Neural progenitor cell (in vitro differentiated cells): Measurements from ENCODE around the gene MITF. TPM values are rescaled to one million over a fixed set of nuclear protein-coding genes. Genes with fewer than 3 reads are reported as not detected.

Source experiments
- DNase-seq: peaks from one replicate; pipeline ENCODE4 v3.0.0-alpha.2; 2016; ENCODE audit warnings: low spot score
- H2AFZ ChIP-seq: fragments of 200-600 bp; sonication (generic); replicated peaks from 2 replicates; pipeline ENCODE4 v1.6.1; 2016; ENCODE audit warnings: antibody characterized with exemption
- H3F3A ChIP-seq: fragments of 200-600 bp; sonication (generic); 2 replicates; pipeline ENCODE4 v1.6.1; 2016; ENCODE audit warnings: antibody characterized with exemption, low read depth
- H3K27ac ChIP-seq: fragments of 200-600 bp; sonication (generic); 2 replicates; pipeline ENCODE4 v1.5.1; 2016; ENCODE audit warnings: mild to moderate bottlenecking
- H3K27me3 ChIP-seq: fragments of 200-600 bp; sonication (generic); 2 replicates; pipeline ENCODE4 v1.6.1; 2016; ENCODE audit warnings: mild to moderate bottlenecking, moderate library complexity
- H3K36me3 ChIP-seq: fragments of 200-600 bp; sonication (generic); 2 replicates; pipeline ENCODE4 v1.5.1; 2016
- H3K4me1 ChIP-seq: fragments of 200-600 bp; sonication (generic); 2 replicates; pipeline ENCODE4 v1.6.1; 2016; ENCODE audit warnings: mixed run types
- H3K4me2 ChIP-seq: fragments of 200-600 bp; sonication (generic); 2 replicates; pipeline ENCODE4 v1.6.1; 2016
- H3K4me3 ChIP-seq: fragments of 200-600 bp; sonication (generic); 2 replicates; pipeline ENCODE4 v1.5.1; 2016
- H3K79me2 ChIP-seq: fragments of 200-600 bp; sonication (generic); 2 replicates; pipeline ENCODE4 v1.6.1; 2016; ENCODE audit warnings: low read depth
- H3K9ac ChIP-seq: fragments of 200-600 bp; sonication (generic); 2 replicates; pipeline ENCODE4 v1.6.1; 2016
- H3K9me3 ChIP-seq: fragments of 200-600 bp; sonication (generic); 2 replicates; pipeline ENCODE4 v1.5.1; 2016; ENCODE audit warnings: low read depth
- H4K20me1 ChIP-seq: fragments of 200-600 bp; sonication (generic); 2 replicates; pipeline ENCODE4 v1.6.1; 2016; ENCODE audit warnings: low read depth
- H3K27ac Mint-ChIP-seq: 3 replicates; pipeline ENCODE4 v1.8.0; 2021; ENCODE audit warnings: mixed read lengths
- H3K27me3 Mint-ChIP-seq: 2 replicates; pipeline ENCODE4 v1.8.0; 2022; ENCODE audit warnings: low read depth, mild to moderate bottlenecking, inconsistent platforms, moderate library complexity, mixed read lengths; ENCODE audit not compliant: insufficient read depth
- H3K36me3 Mint-ChIP-seq: 3 replicates; pipeline ENCODE4 v1.8.0; 2021; ENCODE audit warnings: mixed read lengths
- H3K4me1 Mint-ChIP-seq: 3 replicates; pipeline ENCODE4 v1.8.0; 2021; ENCODE audit warnings: mixed read lengths
- H3K4me3 Mint-ChIP-seq: 3 replicates; pipeline ENCODE4 v1.8.0; 2021; ENCODE audit warnings: mild to moderate bottlenecking, moderate library complexity, mixed read lengths
- H3K9me3 Mint-ChIP-seq: 3 replicates; pipeline ENCODE4 v1.8.0; 2020; ENCODE audit warnings: mixed read lengths
- CTCF ChIP-seq: fragments of 200-600 bp; sonication (generic); IDR thresholded peaks from 2 replicates; pipeline ENCODE4 v1.5.1; 2017; ENCODE audit warnings: antibody characterized with exemption, mild to moderate bottlenecking
- EZH2 ChIP-seq: fragments of 200-600 bp; sonication (generic); IDR thresholded peaks from 2 replicates; pipeline ENCODE4 v1.6.1; 2017; ENCODE audit warnings: antibody characterized with exemption, mild to moderate bottlenecking, moderate library complexity
- EZH2phosphoT487 ChIP-seq: fragments of 200-600 bp; sonication (generic); IDR thresholded peaks from 2 replicates; pipeline ENCODE4 v1.6.1; 2017; ENCODE audit warnings: antibody characterized with exemption
- total RNA-seq: library from RNA; depleted of rRNA; stranded (reverse); fragments of >200 nt; gene quantifications from 2 replicates; pipeline ENCODE4 v1.2.3, GENCODE V29; 2015; ENCODE audit warnings: low replicate concordance

Gene MITF
- total RNA-seq, 1 donor from 2014 or later: not detected

GRCh38 chr3:69838696-69839515 lies 99.6 kb downstream of the MITF start:
- no peaks in the 10 kb centered on the region for H3F3A ChIP-seq
- H4K20me1 ChIP-seq: no peaks in the 10 kb centered on the region
- no peak for TF ChIP-seq EZH2
- no peak for TF ChIP-seq CTCF
- no peak for TF ChIP-seq EZH2phosphoT487
- no peaks in the 10 kb centered on the region for H3K27me3 ChIP-seq
- no peaks in the 10 kb centered on the region for H3K79me2 ChIP-seq
- no peaks in the 10 kb centered on the region for H3K36me3 ChIP-seq
- H2AFZ ChIP-seq: no peak overlapping the region
- DNase-seq: no peak
- H3K27ac Mint-ChIP-seq: no peak overlapping the region
- H3K4me1 Mint-ChIP-seq: peaks cover 3% of the 10 kb centered on the region
- no peak overlapping the region for H3K27ac ChIP-seq
- no peak overlapping the region for H3K4me3 ChIP-seq
- no peaks in the 10 kb centered on the region for H3K4me1 ChIP-seq
- no peaks in the 10 kb centered on the region for H3K9me3 ChIP-seq
- H3K36me3 Mint-ChIP-seq: no peaks in the 10 kb centered on the region
- no peak overlapping the region for H3K4me2 ChIP-seq
- H3K9me3 Mint-ChIP-seq: peaks cover 6% of the 10 kb centered on the region
- H3K9ac ChIP-seq: no peak overlapping the region
- H3K27me3 Mint-ChIP-seq: no peaks in the 10 kb centered on the region
- no peak overlapping the region for H3K4me3 Mint-ChIP-seq

GRCh38 chr3:69842351-69842750 lies 103.1 kb downstream of the MITF start:
- Mint-ChIP-seq H3K27me3 (no peaks in the 10 kb centered on the region), H3K27ac (no peak overlapping the region), H3K4me1 (peaks cover 3% of the 10 kb centered on the region), H3K4me3 (no peak overlapping the region), H3K36me3 (no peaks in the 10 kb centered on the region), H3K9me3 (no peaks in the 10 kb centered on the region)
- Histone ChIP-seq H3K4me3 (no peak overlapping the region), H3F3A (no peaks in the 10 kb centered on the region), H4K20me1 (no peaks in the 10 kb centered on the region), H3K27ac (no peak overlapping the region), H3K79me2 (no peaks in the 10 kb centered on the region), H2AFZ (no peak overlapping the region), H3K9ac (no peak overlapping the region), H3K4me2 (no peak overlapping the region), H3K4me1 (no peaks in the 10 kb centered on the region), H3K27me3 (no peaks in the 10 kb centered on the region), H3K9me3 (no peaks in the 10 kb centered on the region), H3K36me3 (no peaks in the 10 kb centered on the region)
- TF ChIP-seq EZH2phosphoT487: no peak
- TF ChIP-seq CTCF: no peak
- TF ChIP-seq EZH2: no peak
- DNase-seq: no peak

- Histone ChIP-seq H3K79me2 (no peaks in the 10 kb centered on the region), H2AFZ (no peak overlapping the region), H3K27me3 (no peaks in the 10 kb centered on the region), H3F3A (no peaks in the 10 kb centered on the region), H3K4me3 (no peak overlapping the region), H3K36me3 (no peaks in the 10 kb centered on the region), H3K4me2 (no peak overlapping the region), H3K27ac (no peak overlapping the region), H3K4me1 (no peaks in the 10 kb centered on the region), H3K9me3 (no peaks in the 10 kb centered on the region), H4K20me1 (no peaks in the 10 kb centered on the region), H3K9ac (no peak overlapping the region)
- H3K4me3 Mint-ChIP-seq: no peak overlapping the region
- no peaks in the 10 kb centered on the region for H3K9me3 Mint-ChIP-seq
- no peaks in the 10 kb centered on the region for H3K36me3 Mint-ChIP-seq
- no peak overlapping the region for H3K27ac Mint-ChIP-seq
- peaks cover 3% of the 10 kb centered on the region for H3K4me1 Mint-ChIP-seq
- no peak for DNase-seq
- TF ChIP-seq CTCF (no peak), EZH2phosphoT487 (no peak), EZH2 (no peak)
- H3K27me3 Mint-ChIP-seq: no peaks in the 10 kb centered on the region
These were observed 103.5 kb downstream of the MITF start for GRCh38 chr3:69842789-69843188.
